GM12874 (cell line): ENCODE results near the gene LAMP5.

ENCODE experiments used
- TF ChIP-seq, protein P1 (sequence below): IDR thresholded peaks from 2 replicates; pipeline ENCODE4 v1.5.1; 2011; ENCODE audit warnings: low read depth, mild to moderate bottlenecking, control low read depth, low read length, moderate library complexity; ENCODE audit not compliant: insufficient read depth

LAMP5 gene

DNA sequence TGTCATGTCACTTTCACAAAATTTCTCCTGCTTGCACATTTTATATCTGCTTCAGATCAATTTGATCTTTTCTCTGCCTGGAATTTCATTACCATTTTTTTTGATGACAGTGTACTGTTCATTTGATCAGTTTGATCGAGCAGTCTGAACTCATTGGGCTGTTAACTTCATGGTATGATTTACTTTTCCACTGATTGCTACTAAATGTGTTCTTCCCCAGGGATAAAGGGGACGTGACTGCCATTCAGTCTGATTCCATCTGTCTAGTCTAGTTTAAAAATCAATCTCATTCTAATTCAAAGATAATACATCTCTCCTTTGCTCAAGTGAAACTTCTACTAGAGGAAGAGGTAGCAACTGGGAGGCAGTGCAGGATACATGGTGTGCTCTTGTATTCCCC lies 21.1 kb downstream of the LAMP5 start:
- TF ChIP-seq, protein P1, sequence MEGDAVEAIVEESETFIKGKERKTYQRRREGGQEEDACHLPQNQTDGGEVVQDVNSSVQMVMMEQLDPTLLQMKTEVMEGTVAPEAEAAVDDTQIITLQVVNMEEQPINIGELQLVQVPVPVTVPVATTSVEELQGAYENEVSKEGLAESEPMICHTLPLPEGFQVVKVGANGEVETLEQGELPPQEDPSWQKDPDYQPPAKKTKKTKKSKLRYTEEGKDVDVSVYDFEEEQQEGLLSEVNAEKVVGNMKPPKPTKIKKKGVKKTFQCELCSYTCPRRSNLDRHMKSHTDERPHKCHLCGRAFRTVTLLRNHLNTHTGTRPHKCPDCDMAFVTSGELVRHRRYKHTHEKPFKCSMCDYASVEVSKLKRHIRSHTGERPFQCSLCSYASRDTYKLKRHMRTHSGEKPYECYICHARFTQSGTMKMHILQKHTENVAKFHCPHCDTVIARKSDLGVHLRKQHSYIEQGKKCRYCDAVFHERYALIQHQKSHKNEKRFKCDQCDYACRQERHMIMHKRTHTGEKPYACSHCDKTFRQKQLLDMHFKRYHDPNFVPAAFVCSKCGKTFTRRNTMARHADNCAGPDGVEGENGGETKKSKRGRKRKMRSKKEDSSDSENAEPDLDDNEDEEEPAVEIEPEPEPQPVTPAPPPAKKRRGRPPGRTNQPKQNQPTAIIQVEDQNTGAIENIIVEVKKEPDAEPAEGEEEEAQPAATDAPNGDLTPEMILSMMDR: no peak

DNA sequence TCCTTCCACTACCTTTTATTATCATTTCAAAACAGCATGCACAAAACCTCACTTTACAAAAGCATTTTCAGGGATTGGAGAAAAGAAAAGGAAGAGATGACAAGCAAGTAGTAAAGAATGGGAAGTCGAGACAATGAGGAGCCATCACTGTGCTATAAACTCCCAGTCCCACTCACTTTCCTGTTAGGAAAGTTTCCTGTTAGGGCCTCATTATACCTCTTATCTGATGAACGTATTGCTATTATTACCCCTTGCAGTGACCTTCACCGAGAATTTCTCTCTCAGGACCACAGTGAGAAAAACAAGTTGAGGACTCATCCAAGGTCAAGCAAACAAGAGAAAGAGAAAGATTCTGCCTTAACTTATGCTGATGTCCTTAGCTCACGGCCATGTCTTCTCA lies 28.8 kb downstream of the LAMP5 start:
- TF ChIP-seq, protein P1: no peak

DNA sequence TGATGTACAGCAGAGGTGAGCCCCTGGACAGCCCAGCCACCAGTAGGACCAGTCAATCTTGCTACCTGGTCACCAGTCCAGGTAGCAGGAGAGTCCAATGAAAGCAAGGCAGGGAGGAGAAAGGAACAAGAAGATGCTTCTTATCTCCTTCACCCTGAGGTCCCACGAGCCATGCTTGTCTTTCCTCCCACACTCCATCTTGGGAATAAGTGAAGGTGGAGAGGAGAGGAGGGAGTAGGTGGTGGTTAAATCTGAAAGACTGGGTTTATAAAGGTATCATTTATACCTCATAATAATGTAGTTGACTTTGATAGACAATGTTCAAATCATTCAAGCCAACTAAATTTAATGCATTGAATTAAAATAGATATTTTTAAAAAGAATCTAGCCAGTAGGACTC lies 35.9 kb downstream of the LAMP5 start:
- TF ChIP-seq, protein P1: no peak

- TF ChIP-seq, protein P1: no peak
Observed at GRCh38 chr20:9550871-9551270, 36.5 kb downstream of the LAMP5 start.

DNA sequence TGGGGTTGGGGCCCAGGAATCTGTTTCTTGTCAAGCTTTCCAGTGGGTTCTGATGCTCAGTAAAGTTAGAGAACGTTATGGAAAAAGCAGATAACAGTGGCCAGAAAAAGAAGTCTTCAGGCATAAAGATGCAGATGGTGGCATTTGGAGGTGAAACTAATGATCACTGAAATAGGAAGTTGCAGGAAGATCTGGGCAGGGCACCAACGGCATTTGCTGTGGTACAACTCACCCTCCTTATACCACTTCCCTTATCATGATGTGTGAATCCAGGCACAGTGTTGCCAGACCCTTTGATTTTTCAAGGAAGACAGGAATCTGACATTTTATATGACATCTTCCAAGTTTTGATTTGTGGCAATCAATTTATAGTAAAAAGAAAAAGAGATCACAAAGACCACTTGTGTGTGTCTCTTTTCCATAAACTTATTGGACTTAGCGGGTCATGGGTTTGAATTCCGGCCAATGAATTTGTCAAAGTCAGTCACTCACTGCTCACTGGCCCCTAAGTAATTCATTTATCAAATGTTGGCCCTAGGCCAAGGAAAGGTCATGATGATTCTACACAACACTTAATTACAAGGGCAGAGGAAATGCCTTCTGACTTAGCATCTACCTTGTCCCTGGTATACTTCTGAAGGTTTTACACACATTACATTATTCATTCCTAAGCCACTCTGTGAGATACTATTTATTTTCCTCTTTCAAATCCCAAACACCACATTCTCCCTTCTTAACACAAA lies 37.6 kb downstream of the LAMP5 start:
- TF ChIP-seq, protein P1: no peak

- TF ChIP-seq, protein P1: no peak
Observed at GRCh38 chr20:9555781-9556180, 41.4 kb downstream of the LAMP5 start.

- TF ChIP-seq, protein P1: no peak
Observed at GRCh38 chr20:9557411-9557810, 43.0 kb downstream of the LAMP5 start.
